Neural progenitor cell (in vitro differentiated cells): ENCODE results near the gene ZC3H4. TPM values are rescaled to one million over a fixed set of nuclear protein-coding genes. Genes with fewer than 3 reads are reported as not detected.
A peak's percentile ranks its signal among the peaks of the same experiment; 100 is the strongest.

Experiments used
- DNase-seq: peaks from one replicate; pipeline ENCODE4 v3.0.0-alpha.2; 2016; ENCODE audit warnings: low spot score
- H2AFZ ChIP-seq: fragments of 200-600 bp; sonication (generic); replicated peaks from 2 replicates; pipeline ENCODE4 v1.6.1; 2016; ENCODE audit warnings: antibody characterized with exemption
- H3F3A ChIP-seq: fragments of 200-600 bp; sonication (generic); 2 replicates; pipeline ENCODE4 v1.6.1; 2016; ENCODE audit warnings: antibody characterized with exemption, low read depth
- H3K27ac ChIP-seq: fragments of 200-600 bp; sonication (generic); 2 replicates; pipeline ENCODE4 v1.5.1; 2016; ENCODE audit warnings: mild to moderate bottlenecking
- H3K27me3 ChIP-seq: fragments of 200-600 bp; sonication (generic); 2 replicates; pipeline ENCODE4 v1.6.1; 2016; ENCODE audit warnings: mild to moderate bottlenecking, moderate library complexity
- H3K36me3 ChIP-seq: fragments of 200-600 bp; sonication (generic); 2 replicates; pipeline ENCODE4 v1.5.1; 2016
- H3K4me1 ChIP-seq: fragments of 200-600 bp; sonication (generic); 2 replicates; pipeline ENCODE4 v1.6.1; 2016; ENCODE audit warnings: mixed run types
- H3K4me2 ChIP-seq: fragments of 200-600 bp; sonication (generic); 2 replicates; pipeline ENCODE4 v1.6.1; 2016
- H3K4me3 ChIP-seq: fragments of 200-600 bp; sonication (generic); 2 replicates; pipeline ENCODE4 v1.5.1; 2016
- H3K79me2 ChIP-seq: fragments of 200-600 bp; sonication (generic); 2 replicates; pipeline ENCODE4 v1.6.1; 2016; ENCODE audit warnings: low read depth
- H3K9ac ChIP-seq: fragments of 200-600 bp; sonication (generic); 2 replicates; pipeline ENCODE4 v1.6.1; 2016
- H3K9me3 ChIP-seq: fragments of 200-600 bp; sonication (generic); 2 replicates; pipeline ENCODE4 v1.5.1; 2016; ENCODE audit warnings: low read depth
- H4K20me1 ChIP-seq: fragments of 200-600 bp; sonication (generic); 2 replicates; pipeline ENCODE4 v1.6.1; 2016; ENCODE audit warnings: low read depth
- H3K27ac Mint-ChIP-seq: 3 replicates; pipeline ENCODE4 v1.8.0; 2021; ENCODE audit warnings: mixed read lengths
- H3K27me3 Mint-ChIP-seq: 2 replicates; pipeline ENCODE4 v1.8.0; 2022; ENCODE audit warnings: low read depth, mild to moderate bottlenecking, inconsistent platforms, moderate library complexity, mixed read lengths; ENCODE audit not compliant: insufficient read depth
- H3K36me3 Mint-ChIP-seq: 3 replicates; pipeline ENCODE4 v1.8.0; 2021; ENCODE audit warnings: mixed read lengths
- H3K4me1 Mint-ChIP-seq: 3 replicates; pipeline ENCODE4 v1.8.0; 2021; ENCODE audit warnings: mixed read lengths
- H3K4me3 Mint-ChIP-seq: 3 replicates; pipeline ENCODE4 v1.8.0; 2021; ENCODE audit warnings: mild to moderate bottlenecking, moderate library complexity, mixed read lengths
- H3K9me3 Mint-ChIP-seq: 3 replicates; pipeline ENCODE4 v1.8.0; 2020; ENCODE audit warnings: mixed read lengths
- EZH2 ChIP-seq: fragments of 200-600 bp; sonication (generic); IDR thresholded peaks from 2 replicates; pipeline ENCODE4 v1.6.1; 2017; ENCODE audit warnings: antibody characterized with exemption, mild to moderate bottlenecking, moderate library complexity
- EZH2phosphoT487 ChIP-seq: fragments of 200-600 bp; sonication (generic); IDR thresholded peaks from 2 replicates; pipeline ENCODE4 v1.6.1; 2017; ENCODE audit warnings: antibody characterized with exemption
- total RNA-seq: library from RNA; depleted of rRNA; stranded (reverse); fragments of >200 nt; gene quantifications from 2 replicates; pipeline ENCODE4 v1.2.3, GENCODE V29; 2015; ENCODE audit warnings: low replicate concordance
- TF ChIP-seq, protein P1 (sequence below): fragments of 200-600 bp; sonication (generic); IDR thresholded peaks from 2 replicates; pipeline ENCODE4 v1.5.1; 2017; ENCODE audit warnings: antibody characterized with exemption, mild to moderate bottlenecking

ZC3H4 gene
- total RNA-seq, 1 donor from 2014 or later: 19.1 TPM

DNA sequence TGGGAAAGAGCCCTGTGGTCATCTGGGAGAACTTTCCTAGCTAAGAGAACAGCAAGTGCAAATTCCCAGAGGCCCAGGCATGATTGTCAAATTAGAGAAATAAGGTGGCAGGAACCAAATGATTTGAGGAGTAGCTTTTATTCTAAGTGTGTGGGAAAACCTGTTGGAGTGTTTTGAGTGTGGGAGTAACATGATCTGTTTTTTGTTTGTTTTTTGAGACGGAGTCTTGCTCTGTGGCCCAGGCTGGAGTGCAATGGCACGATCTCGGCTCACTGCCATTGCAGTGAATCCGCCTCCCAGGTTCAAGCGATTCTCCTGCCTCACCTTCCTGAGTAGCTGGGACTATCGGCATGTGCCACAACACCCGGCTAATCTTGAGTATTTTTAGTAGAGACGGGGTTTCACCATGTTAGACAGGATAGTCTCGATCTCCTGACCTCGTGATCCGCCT is 19.5 kb upstream of the ZC3H4 start:
- H3K4me3 Mint-ChIP-seq: peak overlapping the region; percentile 100
- peak overlapping the region; percentile 59 for H3K27ac Mint-ChIP-seq
- H3K4me3 ChIP-seq: no peak overlapping the region
- H2AFZ ChIP-seq: no peak overlapping the region
- no peak for DNase-seq
- peak overlapping the region; percentile 96 for H3K4me2 ChIP-seq
- H3K9me3 Mint-ChIP-seq: peaks cover 5% of the 10 kb centered on the region
- H3K27me3 Mint-ChIP-seq: peaks cover 14% of the 10 kb centered on the region
- no peaks in the 10 kb centered on the region for H3K27me3 ChIP-seq
- H3K4me1 Mint-ChIP-seq: peaks cover 31% of the 10 kb centered on the region
- H3K36me3 Mint-ChIP-seq: peaks cover 31% of the 10 kb centered on the region
- H3K9me3 ChIP-seq: no peaks in the 10 kb centered on the region
- no peak for TF ChIP-seq EZH2phosphoT487
- TF ChIP-seq EZH2: no peak
- TF ChIP-seq, protein P1, sequence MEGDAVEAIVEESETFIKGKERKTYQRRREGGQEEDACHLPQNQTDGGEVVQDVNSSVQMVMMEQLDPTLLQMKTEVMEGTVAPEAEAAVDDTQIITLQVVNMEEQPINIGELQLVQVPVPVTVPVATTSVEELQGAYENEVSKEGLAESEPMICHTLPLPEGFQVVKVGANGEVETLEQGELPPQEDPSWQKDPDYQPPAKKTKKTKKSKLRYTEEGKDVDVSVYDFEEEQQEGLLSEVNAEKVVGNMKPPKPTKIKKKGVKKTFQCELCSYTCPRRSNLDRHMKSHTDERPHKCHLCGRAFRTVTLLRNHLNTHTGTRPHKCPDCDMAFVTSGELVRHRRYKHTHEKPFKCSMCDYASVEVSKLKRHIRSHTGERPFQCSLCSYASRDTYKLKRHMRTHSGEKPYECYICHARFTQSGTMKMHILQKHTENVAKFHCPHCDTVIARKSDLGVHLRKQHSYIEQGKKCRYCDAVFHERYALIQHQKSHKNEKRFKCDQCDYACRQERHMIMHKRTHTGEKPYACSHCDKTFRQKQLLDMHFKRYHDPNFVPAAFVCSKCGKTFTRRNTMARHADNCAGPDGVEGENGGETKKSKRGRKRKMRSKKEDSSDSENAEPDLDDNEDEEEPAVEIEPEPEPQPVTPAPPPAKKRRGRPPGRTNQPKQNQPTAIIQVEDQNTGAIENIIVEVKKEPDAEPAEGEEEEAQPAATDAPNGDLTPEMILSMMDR: no peak
- H3K79me2 ChIP-seq: peaks cover 73% of the 10 kb centered on the region
- peaks cover 64% of the 10 kb centered on the region for H4K20me1 ChIP-seq
- no peak overlapping the region for H3K27ac ChIP-seq
- H3K4me1 ChIP-seq: peaks cover 27% of the 10 kb centered on the region
- peaks cover 10% of the 10 kb centered on the region for H3F3A ChIP-seq
- no peaks in the 10 kb centered on the region for H3K36me3 ChIP-seq
- H3K9ac ChIP-seq: no peak overlapping the region

DNA sequence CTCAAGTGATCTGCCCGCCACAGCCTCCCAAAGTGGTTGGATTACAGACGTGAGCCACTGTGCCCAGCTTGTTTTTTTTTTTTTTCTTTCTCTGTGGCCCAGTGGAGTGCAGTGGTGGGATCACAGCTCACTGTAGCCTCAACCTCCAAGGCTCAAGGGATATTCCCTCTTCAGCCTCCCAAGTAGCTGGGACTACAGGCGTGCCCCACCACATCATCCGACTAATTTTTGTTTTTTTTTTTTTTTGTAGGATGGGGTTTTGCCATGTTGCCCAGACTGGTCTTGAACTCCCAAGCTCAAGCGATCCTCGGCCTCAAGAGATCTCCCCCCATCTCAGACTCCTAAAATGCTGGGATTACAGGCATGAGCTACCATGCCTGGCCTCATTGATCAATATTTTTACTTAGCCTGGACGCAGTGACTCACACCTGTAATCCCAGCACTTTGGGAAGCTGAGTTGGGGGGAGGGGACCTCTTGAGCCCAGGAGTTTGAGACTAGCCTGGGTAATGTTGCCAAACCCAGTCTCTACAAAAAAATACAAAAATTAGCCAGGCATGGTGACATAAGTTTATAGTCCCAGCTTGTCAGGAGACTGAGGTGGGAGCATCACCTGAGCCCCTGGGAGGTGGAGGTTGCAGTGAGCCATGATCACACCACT is 18.7 kb upstream of the ZC3H4 start:
- Histone ChIP-seq H3K4me1 (peaks cover 27% of the 10 kb centered on the region), H3K9ac (peak overlapping the region; percentile 88), H3K4me3 (peak overlapping the region; percentile 82), H3K27me3 (no peaks in the 10 kb centered on the region), H3K27ac (no peak overlapping the region), H3K36me3 (no peaks in the 10 kb centered on the region), H3K4me2 (peak overlapping the region; percentile 96), H2AFZ (no peak overlapping the region), H3F3A (peaks cover 10% of the 10 kb centered on the region), H3K79me2 (peaks cover 66% of the 10 kb centered on the region), H3K9me3 (no peaks in the 10 kb centered on the region), H4K20me1 (peaks cover 57% of the 10 kb centered on the region)
- Mint-ChIP-seq H3K4me3 (peak overlapping the region; percentile 100), H3K27ac (no peak overlapping the region), H3K27me3 (peaks cover 14% of the 10 kb centered on the region), H3K9me3 (peaks cover 5% of the 10 kb centered on the region), H3K36me3 (peaks cover 31% of the 10 kb centered on the region), H3K4me1 (peaks cover 31% of the 10 kb centered on the region)
- no peak for DNase-seq
- TF ChIP-seq, protein P1: no peak
- TF ChIP-seq EZH2 (no peak), EZH2phosphoT487 (no peak)

DNA sequence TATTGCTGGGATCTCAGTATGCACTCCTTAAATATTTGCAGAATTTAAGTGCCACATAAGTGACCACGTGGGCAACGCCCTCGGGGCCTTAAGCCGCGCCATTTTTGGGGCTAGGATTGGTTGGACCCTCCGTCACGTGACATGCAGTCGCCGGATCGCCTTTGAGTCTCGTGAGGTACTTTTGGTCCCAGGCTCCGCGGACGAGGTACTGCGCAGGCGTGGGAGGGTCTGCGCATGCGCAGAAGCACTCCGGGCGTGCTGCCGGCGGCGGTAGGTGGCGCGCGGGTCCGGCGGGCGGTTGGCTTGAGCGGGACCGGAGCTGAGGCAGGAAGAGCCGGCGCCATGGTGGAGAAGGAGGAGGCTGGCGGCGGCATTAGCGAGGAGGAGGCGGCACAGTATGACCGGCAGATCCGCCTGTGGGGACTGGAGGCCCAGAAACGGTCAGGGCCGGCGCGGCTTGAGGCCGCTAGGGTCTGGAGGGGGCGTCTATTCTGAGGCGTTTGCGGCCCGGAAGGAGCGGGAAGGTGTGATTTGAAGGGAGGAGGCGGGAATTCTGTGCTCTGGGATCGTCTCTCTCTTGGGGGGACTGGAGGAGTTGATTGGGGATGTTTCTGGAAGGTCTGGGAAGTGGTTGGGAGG is 17.1 kb upstream of the ZC3H4 start, which contains the start of gene SAE1:
SAE1 (plus strand) TSS at position 247 of the 639 bp plus-strand sequence; CDS start at position 343, 96 bp downstream.
- peaks cover 41% of the 10 kb centered on the region for H4K20me1 ChIP-seq

More for the DNA sequence above, 17.1 kb upstream of the ZC3H4 start, which contains the start of gene SAE1:
- H3K4me3 Mint-ChIP-seq: peak within 1 kb of the TSS; percentile 100
- Histone ChIP-seq H3K9ac (peak within 1 kb of the TSS; percentile 88), H3K27me3 (no peaks in the 10 kb centered on the region), H3K36me3 (no peaks in the 10 kb centered on the region), H3K4me1 (peaks cover 27% of the 10 kb centered on the region), H3F3A (peaks cover 10% of the 10 kb centered on the region), H3K4me2 (peak within 1 kb of the TSS; percentile 96), H2AFZ (peak within 1 kb of the TSS; percentile 28), H3K79me2 (peaks cover 50% of the 10 kb centered on the region), H3K9me3 (no peaks in the 10 kb centered on the region), H3K27ac (peak within 1 kb of the TSS; percentile 57), H3K4me3 (peak within 1 kb of the TSS; percentile 82)
- DNase-seq: peak; percentile 98
- peak within 1 kb of the TSS; percentile 99 for H3K27ac Mint-ChIP-seq
- peaks cover 12% of the 10 kb centered on the region for H3K27me3 Mint-ChIP-seq
- peaks cover 5% of the 10 kb centered on the region for H3K9me3 Mint-ChIP-seq
- H3K4me1 Mint-ChIP-seq: peaks cover 31% of the 10 kb centered on the region
- H3K36me3 Mint-ChIP-seq: peaks cover 29% of the 10 kb centered on the region
- no peak for TF ChIP-seq EZH2phosphoT487
- no peak for TF ChIP-seq EZH2
- TF ChIP-seq, protein P1: peak; percentile 58
